ENCODE measurements around the gene NPY2R.

NPY2R gene

GRCh38 chr4:155208258-155209054 lies at the start of gene NPY2R:
NPY2R (plus strand) TSS chr4:155208636; CDS start chr4:155213940, 5,304 bp downstream.
- DNase-seq = no peak

GRCh38 chr4:155161357-155161756 lies 47.1 kb upstream of the NPY2R start:
- DNase-seq = no peak

- DNase-seq = no peak
These were observed 43.7 kb upstream of the NPY2R start for GRCh38 chr4:155164718-155165117.

GRCh38 chr4:155170569-155170968 lies 37.9 kb upstream of the NPY2R start:
- DNase-seq = no peak

- no peak for DNase-seq
These were observed 35.1 kb upstream of the NPY2R start for GRCh38 chr4:155173371-155173770.

- no peak for DNase-seq
These were observed 33.8 kb upstream of the NPY2R start for GRCh38 chr4:155174668-155175067.

GRCh38 chr4:155179216-155179615 lies 29.2 kb upstream of the NPY2R start:
- DNase-seq = no peak

- DNase-seq = no peak
These were observed 21.5 kb upstream of the NPY2R start for GRCh38 chr4:155186972-155187371.

- DNase-seq = no peak
These were observed 20.4 kb upstream of the NPY2R start for GRCh38 chr4:155187989-155188388.

GRCh38 chr4:155190099-155190498 lies 18.3 kb upstream of the NPY2R start:
- no peak for DNase-seq

GRCh38 chr4:155197757-155198156 lies 10.7 kb upstream of the NPY2R start:
- no peak for DNase-seq

GRCh38 chr4:155207534-155208257 lies 740 bp upstream of the NPY2R start:
- DNase-seq = peak in 1 of 2 experiments; percentile 0

GRCh38 chr4:155220025-155220424 lies 11.6 kb downstream of the NPY2R start:
- no peak for DNase-seq

- DNase-seq = no peak
These were observed 18.7 kb downstream of the NPY2R start for GRCh38 chr4:155227131-155227530.

- DNase-seq = no peak
These were observed 20.3 kb downstream of the NPY2R start for GRCh38 chr4:155228713-155229112.

GRCh38 chr4:155232432-155232831 lies 24.0 kb downstream of the NPY2R start:
- DNase-seq = no peak

GRCh38 chr4:155234206-155234605 lies 25.8 kb downstream of the NPY2R start:
- DNase-seq = no peak

- DNase-seq = no peak
These were observed 29.1 kb downstream of the NPY2R start for GRCh38 chr4:155237567-155237966.

- no peak for DNase-seq
These were observed 32.8 kb downstream of the NPY2R start for GRCh38 chr4:155241225-155241624.

GRCh38 chr4:155241664-155242063 lies 33.2 kb downstream of the NPY2R start:
- DNase-seq = no peak

GRCh38 chr4:155245105-155245504 lies 36.7 kb downstream of the NPY2R start:
- no peak for DNase-seq

- no peak for DNase-seq
These were observed 39.8 kb downstream of the NPY2R start for GRCh38 chr4:155248002-155248896.

- DNase-seq = peak in 1 of 2 experiments; percentile 0
These were observed 40.7 kb downstream of the NPY2R start for GRCh38 chr4:155249016-155249566.
